NK-92 treated with Interleukin-12 subunit alpha and Interleukin-12 subunit beta, amount 100 ng/mL, for 24 hours (cell line): ENCODE results near the gene NTRK3.

ENCODE experiments used
- DNase-seq: peaks from one replicate; lab custom pipeline; 2025; lab: John Stamatoyannopoulos, UW

Gene NTRK3

GRCh38 chr15:88028024-88028423 is 228.5 kb downstream of the NTRK3 start:
- no peak for DNase-seq

DNA sequence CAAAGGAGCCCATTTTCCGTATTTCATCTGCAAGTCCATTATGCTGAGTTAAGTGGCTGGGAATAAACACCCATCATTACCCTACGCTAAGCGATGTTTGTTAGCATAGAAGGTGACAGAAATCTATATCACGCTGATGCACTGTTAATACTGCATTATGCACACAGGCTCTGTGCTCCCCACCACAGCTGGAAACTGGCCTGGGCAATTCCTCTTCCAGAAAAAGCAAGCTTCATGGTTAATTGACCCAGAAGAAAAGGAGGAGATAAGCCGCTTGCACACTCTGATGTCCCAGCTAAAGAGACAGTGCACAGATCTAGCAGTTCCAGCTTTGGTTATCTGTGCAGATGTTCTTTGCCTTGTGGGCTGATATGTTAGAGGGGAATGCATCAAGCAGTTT is 232.6 kb downstream of the NTRK3 start:
- DNase-seq: no peak

GRCh38 chr15:88022716-88023115 is 233.8 kb downstream of the NTRK3 start:
- no peak for DNase-seq

GRCh38 chr15:88021601-88022000 is 234.9 kb downstream of the NTRK3 start:
- no peak for DNase-seq

DNA sequence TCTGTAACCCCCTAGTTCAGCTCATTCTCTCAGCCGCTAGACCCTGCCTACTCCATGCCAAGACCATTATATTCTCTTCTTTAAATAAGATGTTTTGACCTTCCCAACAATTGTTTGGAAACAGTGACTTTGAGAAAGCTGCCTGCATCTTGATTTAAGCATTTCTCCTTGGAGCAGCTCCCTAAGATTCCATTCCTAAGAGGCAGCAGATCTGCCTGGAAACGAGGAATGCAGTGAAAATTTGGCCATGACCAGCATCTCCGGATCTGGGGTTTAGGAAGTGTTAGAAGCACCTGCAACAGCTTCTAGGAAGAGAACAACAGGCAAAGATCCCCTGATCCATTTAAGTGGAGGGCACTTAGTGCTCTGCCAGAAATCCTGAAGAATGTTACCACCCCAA is 235.7 kb downstream of the NTRK3 start:
- no peak for DNase-seq

DNA sequence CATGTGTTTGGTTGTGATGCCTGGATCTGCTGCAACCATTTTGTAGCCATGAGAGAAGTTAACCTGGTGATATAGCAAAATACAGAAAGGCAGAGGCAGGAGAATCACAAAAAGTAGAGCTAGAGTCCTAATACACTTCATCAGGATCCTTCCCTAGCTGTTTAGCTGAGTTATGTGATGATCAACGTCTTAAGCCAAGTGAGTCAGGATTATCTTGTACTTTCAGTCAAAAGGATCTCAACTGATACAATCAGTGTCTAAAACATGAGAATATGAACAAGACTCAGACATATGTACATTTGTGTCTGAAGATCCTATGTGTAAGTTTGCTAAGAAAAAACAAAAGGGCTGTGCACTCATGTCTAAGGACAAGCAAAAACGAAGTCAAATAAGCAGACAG is 236.9 kb downstream of the NTRK3 start:
- DNase-seq: no peak

DNA sequence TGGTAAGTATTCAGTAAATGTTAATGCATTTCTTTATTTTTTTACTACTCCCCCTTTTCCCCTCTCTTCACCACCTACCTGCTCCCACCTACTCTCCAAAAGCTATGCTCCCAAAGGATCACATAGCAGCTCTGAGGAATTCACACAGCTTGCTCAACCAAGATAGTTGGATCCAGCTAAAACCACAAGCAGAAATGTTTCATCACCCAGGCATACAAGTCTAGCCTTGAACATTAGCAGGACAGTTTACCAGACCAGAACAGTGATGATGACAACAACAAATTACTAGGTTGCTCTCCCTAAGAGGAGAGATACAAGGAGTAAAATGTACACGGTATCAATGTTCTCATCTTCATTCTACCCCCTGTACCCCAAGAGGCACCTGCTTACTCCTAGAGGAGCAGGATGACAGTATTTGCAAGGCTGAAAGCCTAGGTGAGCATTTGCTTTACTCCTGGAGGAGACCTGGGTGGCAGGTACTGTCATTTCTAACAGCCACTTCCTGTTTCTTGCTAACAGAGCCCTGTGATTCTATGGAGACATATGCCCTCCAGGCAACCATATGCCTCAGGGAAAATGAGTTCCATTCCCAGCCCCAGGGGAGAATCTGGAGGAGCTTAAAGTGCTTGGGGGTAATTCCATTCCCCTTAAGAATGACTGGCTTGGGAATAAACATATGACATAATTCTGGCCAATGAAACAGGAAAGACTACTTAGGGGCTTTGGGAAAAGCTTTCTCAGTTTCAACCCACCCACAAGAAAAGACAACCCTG is 237.5 kb downstream of the NTRK3 start:
- no peak for DNase-seq

GRCh38 chr15:88017753-88018152 is 238.8 kb downstream of the NTRK3 start:
- no peak for DNase-seq

GRCh38 chr15:88016406-88016805 is 240.1 kb downstream of the NTRK3 start:
- DNase-seq: no peak

GRCh38 chr15:88015228-88015860 is 241.2 kb downstream of the NTRK3 start:
- no peak for DNase-seq

DNA sequence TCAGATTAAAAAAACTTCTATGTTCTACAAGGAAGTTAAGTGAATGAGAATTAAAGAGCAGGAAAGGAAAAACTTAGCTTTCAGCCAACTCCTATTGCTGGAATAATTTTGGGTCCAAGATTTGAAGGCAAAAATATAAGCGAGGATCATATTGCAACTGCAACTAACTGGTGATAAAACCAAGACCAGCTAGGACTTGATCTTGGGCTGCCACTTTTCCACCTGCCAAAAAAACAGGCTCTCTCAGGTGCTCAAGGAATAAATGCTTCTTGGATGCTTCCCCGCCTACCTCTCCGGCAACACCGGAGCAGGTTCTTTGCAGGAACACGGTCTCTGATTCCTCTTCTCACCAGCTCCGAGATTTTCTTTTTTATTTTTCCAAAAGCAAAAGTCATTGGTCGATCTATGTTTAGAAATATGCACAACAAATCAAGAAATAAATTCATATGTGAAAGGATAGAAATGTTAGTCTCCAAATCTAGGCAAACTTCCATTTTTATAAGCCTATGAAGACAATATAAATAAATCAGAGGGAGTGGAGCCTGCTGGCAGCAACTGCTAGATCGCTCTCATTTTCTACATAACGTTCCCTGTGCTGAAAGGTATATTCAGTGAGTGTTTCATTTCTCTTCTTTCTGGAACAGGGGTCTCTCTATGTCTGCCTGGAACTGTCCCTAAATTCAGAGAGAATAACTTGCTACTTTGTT is 241.9 kb downstream of the NTRK3 start:
- DNase-seq: no peak

DNA sequence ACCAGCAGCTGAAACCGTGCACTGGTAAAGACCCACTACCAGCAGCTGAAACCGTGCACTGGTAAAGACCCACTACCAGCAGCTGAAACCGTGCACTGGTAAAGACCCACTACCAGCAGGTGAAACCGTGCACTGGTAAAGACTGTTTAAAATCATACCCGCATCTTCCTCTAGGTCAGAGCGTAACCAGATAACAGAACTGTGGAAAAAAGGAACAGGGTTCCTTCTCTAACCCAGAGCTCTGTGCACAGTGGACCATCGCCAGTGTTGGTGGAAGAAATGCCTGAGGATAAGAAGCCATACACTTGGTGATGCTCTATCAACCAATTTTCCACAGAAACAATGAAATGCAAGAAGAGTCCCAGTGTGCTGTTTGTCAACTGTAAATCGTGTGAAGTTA is 243.4 kb downstream of the NTRK3 start:
- DNase-seq: no peak

GRCh38 chr15:88012688-88013087 is 243.9 kb downstream of the NTRK3 start:
- no peak for DNase-seq

GRCh38 chr15:88012233-88012632 is 244.3 kb downstream of the NTRK3 start:
- no peak for DNase-seq

DNA sequence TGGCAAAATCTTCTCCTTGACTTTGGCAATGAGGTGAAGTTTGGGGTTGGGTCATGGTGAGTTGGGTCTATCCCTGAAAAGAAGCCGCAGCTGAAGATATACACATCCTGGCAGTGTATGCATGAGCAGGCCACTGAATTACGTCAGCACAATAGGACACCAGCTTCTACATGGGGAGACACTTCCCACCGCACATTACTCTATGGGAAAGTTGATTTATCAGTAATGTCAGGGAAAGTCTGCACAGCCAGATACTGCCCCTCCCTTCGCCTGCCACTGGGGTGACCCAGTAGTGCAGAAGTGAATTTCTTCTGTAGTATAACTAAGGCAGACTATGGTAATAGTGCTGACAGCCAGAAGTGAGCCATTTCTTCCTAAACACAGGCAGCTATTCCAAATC is 245.0 kb downstream of the NTRK3 start:
- DNase-seq: no peak

DNA sequence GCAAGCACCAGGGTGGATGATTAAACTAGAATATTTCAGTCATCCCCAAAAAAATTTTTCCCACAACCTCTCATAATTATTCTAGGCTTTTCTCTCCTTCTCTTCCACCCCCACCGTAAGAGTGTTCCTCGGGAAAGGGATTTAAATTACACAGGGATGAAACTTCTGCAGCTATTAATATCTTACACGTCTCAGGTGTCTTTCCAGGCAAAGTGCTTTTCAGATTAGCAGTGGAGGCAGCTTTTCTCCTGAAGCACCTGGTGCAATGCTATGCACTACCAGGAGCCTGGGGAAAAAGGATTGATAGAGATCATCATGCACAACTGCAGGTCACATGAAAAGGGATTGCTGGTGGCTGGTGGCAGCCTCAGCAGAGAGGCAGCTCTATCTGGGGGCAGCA is 250.4 kb downstream of the NTRK3 start:
- DNase-seq: no peak

GRCh38 chr15:88004399-88004798 is 252.1 kb downstream of the NTRK3 start:
- DNase-seq: no peak

GRCh38 chr15:88003541-88004327 is 252.8 kb downstream of the NTRK3 start:
- DNase-seq: no peak

DNA sequence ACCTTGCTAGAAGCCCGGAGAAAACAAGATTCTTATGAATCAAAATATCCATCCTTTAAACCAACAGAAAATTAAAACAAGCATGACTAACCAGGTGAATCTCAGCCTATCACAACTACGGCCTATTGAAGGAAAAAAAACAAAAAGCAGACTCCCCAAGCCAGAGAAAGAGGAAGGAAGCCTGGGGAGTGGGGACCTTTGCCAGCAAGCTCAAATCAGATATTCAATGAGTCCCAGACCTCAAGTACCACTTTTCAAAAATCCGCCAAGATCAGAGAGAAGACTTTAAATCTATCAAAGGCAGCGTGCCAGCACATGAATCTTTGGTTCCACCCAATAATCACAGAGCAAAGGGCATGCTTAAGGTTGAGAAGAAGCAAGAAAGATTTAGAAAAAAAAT is 253.8 kb downstream of the NTRK3 start:
- DNase-seq: no peak

DNA sequence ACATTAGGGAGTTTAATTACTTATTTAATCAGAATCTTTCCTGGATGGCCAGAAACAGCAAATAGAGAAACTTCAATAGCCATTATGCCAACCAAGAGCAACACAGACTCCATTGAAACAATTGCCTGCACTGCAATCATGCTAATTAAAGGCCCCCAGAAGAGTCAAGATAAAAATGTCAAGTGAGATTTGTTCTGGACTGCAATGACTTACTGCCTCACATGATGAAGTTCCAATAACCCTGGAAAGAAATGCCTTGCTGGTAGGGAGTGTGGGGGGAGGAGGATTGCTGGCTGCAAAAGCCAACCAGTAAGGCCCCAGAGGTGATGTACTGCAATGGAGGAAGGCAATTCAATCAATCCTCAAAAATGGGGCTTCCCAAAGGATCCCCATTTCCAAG is 257.9 kb downstream of the NTRK3 start:
- DNase-seq: no peak

- DNase-seq: no peak
Observed at GRCh38 chr15:87986776-87987175, 269.8 kb downstream of the NTRK3 start.

DNA sequence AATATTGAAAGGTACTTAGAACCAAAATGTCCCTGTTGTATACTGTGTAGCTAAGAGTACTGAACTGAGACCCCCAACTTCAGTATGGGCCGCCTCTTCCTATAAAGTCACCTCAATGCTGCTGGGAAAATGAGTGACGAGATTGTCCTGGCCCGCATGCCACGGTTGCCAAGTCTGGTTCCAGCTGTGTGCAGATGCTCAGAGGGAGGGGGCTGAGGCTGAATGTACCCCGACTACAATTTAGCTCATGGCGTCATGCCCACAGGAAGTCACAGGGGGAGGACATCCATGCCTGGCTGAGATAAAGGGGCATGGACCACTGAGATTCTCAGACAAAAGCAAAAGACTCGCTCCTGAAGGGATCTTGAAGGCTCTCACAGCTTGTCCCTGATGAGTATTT is 271.1 kb downstream of the NTRK3 start:
- no peak for DNase-seq
